ENCODE measurements around the gene WNK2. TPM values are rescaled to one million over a fixed set of nuclear protein-coding genes. Genes with fewer than 3 reads are reported as not detected.

Gene WNK2
- total RNA-seq, 1 donor from 2014 or later = 9.7 TPM

DNA sequence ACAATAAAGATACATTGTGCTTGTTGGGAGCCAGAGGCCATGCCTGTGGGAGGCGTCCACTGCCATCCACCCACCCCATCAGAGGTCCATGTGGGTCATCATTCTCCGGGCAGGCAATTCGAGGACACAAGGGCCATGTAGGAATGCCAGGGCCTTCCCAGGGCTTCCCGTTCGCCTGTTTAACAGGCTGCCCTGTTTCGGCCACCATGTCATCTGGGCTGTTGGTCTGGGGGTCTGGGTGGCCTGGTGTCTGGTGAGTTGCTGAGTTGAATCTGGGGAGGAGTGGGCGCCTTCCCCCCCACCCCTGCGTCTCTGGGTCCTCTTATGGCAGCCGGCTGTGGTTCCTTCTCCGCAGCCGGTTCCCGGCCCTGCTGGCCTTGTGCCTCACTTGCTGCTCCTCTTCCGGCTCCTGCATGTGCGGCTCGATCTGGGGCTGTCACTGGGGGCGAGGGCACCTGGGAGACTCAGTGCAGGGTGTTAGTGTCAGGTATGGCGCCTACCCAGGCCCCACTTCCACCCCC is 117.4 kb downstream of the WNK2 start:
- no peak overlapping the region for H3K4me3 ChIP-seq (ENCODE audit: low read depth, low read length)
- H3K27me3 ChIP-seq (ENCODE audit: control insufficient read depth, insufficient read depth, low read length) = peaks cover 2% of the 10 kb centered on the region
- DNase-seq (ENCODE audit: low read depth) = no peak
- TF ChIP-seq, protein P1, sequence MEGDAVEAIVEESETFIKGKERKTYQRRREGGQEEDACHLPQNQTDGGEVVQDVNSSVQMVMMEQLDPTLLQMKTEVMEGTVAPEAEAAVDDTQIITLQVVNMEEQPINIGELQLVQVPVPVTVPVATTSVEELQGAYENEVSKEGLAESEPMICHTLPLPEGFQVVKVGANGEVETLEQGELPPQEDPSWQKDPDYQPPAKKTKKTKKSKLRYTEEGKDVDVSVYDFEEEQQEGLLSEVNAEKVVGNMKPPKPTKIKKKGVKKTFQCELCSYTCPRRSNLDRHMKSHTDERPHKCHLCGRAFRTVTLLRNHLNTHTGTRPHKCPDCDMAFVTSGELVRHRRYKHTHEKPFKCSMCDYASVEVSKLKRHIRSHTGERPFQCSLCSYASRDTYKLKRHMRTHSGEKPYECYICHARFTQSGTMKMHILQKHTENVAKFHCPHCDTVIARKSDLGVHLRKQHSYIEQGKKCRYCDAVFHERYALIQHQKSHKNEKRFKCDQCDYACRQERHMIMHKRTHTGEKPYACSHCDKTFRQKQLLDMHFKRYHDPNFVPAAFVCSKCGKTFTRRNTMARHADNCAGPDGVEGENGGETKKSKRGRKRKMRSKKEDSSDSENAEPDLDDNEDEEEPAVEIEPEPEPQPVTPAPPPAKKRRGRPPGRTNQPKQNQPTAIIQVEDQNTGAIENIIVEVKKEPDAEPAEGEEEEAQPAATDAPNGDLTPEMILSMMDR (IDR thresholded peaks at IDR 0.05; ENCODE audit: insufficient read depth, low read length, poor library complexity, severe bottlenecking) = no peak
- H3K36me3 ChIP-seq (ENCODE audit: control insufficient read depth, insufficient read depth, low read length) = no peaks in the 10 kb centered on the region

DNA sequence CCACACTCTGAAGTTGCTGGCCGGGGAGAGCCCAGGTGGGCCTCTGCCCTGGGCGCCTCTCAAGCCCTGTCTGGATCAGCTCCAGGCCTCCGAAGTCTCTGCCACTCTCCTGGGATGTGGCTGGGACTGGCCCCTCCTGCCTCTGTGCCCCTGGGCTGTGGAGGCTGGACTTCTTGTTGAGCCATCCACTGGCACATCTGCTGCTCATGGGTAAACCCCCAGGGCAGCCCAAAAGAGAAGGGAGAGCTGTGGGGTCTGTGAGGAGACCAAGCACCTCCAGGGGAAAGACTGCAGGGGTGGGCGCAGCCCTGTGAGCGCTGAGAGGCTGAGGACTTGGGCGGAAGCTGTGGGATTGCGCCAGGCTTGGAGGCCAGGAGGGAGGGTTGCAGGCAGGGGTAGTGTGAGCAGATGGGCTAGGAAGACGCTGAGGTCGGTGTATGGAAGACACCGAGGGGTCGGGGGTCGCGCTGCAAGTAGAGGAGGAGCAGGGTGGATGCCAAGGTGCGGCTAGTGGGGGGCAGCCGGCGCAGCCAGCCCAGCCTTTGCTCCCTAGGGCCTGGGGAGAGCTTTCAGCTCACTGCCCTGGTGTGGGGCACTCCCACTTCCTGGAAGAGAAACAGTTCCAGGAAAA is 118.1 kb downstream of the WNK2 start:
- no peaks in the 10 kb centered on the region for H3K36me3 ChIP-seq (ENCODE audit: control insufficient read depth, insufficient read depth, low read length)
- DNase-seq (ENCODE audit: low read depth) = no peak
- TF ChIP-seq, protein P1 (IDR thresholded peaks at IDR 0.05; ENCODE audit: insufficient read depth, low read length, poor library complexity, severe bottlenecking) = no peak
- no peak overlapping the region for H3K4me3 ChIP-seq (ENCODE audit: low read depth, low read length)
- H3K27me3 ChIP-seq (ENCODE audit: control insufficient read depth, insufficient read depth, low read length) = peaks cover 2% of the 10 kb centered on the region

DNA sequence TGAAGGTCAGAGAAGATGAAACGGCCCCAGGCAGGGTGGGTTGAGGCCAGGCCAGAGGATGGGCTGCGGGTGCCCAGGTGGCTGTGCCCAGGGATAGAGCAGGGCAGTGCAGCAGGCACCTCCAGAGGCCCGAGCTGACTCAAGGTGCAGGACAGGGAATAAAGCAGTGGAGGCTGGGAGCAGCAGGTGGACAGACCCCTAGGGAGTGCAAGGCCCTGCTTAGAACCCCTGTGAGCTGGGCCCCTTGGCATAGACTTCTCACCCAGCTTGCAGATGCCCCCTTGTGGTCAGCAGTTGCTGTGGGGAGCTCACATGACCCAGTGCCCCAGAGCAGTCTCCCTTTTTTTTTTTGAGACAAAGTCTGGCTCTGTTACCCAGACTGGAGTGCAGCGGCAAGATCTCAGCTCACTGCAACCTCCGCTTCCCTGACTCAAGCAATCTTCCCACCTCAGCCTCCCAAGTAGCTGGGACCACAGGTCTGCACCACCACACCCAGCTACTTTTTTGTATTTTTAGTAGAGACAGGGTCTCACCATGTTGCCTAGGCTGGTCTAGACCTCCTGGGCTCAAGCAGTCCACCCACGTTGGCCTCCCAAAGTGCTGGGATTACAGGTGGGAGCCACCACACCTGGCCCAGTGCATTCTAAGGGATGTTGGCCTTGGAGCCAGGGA is 118.8 kb downstream of the WNK2 start:
- no peaks in the 10 kb centered on the region for H3K36me3 ChIP-seq (ENCODE audit: control insufficient read depth, insufficient read depth, low read length)
- no peak for DNase-seq (ENCODE audit: low read depth)
- TF ChIP-seq, protein P1 (IDR thresholded peaks at IDR 0.05; ENCODE audit: insufficient read depth, low read length, poor library complexity, severe bottlenecking) = peak; percentile 68
- peaks cover 2% of the 10 kb centered on the region for H3K27me3 ChIP-seq (ENCODE audit: control insufficient read depth, insufficient read depth, low read length)
- no peak overlapping the region for H3K4me3 ChIP-seq (ENCODE audit: low read depth, low read length)

DNA sequence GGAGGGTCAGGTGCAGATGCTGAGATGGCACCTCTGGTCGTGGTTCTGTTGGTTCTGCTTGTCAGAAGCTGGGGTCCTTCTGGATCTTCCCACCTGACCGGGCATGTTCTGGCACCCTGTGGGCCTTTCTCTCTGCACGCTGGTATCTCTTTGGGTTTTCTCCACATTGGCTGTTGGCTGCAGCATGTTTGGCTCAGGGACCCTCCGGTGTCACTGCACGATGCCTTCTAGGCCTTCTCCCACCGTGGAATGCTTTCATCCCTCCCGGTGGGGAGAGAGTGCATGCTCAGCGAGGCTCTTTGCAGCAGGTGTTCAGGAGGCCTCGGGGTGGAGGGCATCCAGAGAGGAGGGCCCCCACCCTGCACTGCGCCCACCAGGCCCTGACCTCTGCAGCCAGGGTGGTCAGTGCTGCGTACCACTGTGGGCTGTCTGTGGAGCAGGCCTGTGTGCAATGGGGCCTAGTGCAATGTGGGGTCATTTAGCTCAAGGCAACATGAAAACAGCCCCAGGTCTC is 119.4 kb downstream of the WNK2 start:
- TF ChIP-seq, protein P1 (IDR thresholded peaks at IDR 0.05; ENCODE audit: insufficient read depth, low read length, poor library complexity, severe bottlenecking) = no peak
- no peak overlapping the region for H3K4me3 ChIP-seq (ENCODE audit: low read depth, low read length)
- no peaks in the 10 kb centered on the region for H3K36me3 ChIP-seq (ENCODE audit: control insufficient read depth, insufficient read depth, low read length)
- H3K27me3 ChIP-seq (ENCODE audit: control insufficient read depth, insufficient read depth, low read length) = peaks cover under 1% of the 10 kb centered on the region
- no peak for DNase-seq (ENCODE audit: low read depth)

DNA sequence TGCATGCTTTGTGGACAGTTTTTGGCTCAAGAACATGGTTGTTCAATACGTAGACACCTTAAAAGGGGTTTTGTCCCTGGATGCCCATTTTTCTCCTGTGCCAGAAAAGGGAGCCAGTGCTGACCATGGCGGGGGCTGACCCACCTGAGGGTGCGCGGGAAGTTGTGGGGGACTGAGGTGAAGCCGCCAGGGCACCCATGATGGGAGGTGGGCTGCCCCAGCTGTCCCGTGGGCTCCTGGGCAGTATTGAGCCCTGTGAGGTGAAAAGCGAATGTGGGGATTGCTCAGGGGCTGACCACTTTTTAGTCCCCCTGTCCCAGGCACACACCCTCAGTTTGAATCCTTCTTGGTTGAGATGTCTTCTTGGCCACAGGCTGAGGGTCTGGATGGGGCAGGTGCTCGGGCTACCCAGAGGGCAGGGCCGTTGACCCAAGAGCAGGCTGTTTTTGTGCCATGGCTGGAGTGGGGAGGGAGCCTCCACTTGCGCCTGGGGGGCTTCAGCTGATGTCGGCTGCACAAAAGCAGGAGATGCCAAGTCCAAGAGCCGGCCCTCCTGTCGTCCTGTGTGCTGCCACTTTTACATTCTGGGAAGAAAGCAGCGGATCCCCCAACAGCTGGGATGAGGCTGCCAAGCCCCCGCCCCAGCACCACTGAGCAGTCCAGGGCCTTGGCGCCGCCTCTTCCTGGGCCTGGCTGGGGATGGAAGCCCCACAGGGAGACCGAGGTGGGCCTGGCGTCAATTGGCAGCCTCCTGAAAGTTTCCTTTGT is 120.1 kb downstream of the WNK2 start:
- Histone ChIP-seq H3K27me3 (ENCODE audit: control insufficient read depth, insufficient read depth, low read length) (no peaks in the 10 kb centered on the region), H3K4me3 (ENCODE audit: low read depth, low read length) (no peak overlapping the region), H3K36me3 (ENCODE audit: control insufficient read depth, insufficient read depth, low read length) (no peaks in the 10 kb centered on the region)
- no peak for DNase-seq (ENCODE audit: low read depth)
- TF ChIP-seq, protein P1 (IDR thresholded peaks at IDR 0.05; ENCODE audit: insufficient read depth, low read length, poor library complexity, severe bottlenecking) = no peak
